Lower leg skin (tissue), 4 donors: ENCODE measurements around the gene TMEM233. TPM values are rescaled to one million over a fixed set of nuclear protein-coding genes. Genes with fewer than 3 reads are reported as not detected.

Experiments
- DNase-seq, 2 donors: peaks; one replicate each; pipeline ENCODE4 v3.0.0-alpha.2; 2019; ENCODE audit warnings: low spot score in 2 of 2
- H3K4me3 ChIP-seq: fragments of 200-600 bp; sonication (generic); 2 replicates; pipeline ENCODE4 v1.5.1; 2017; ENCODE audit warnings: mild to moderate bottlenecking, low read depth; ENCODE audit not compliant: poor library complexity, severe bottlenecking
- POLR2A ChIP-seq, 2 donors: fragments of 450-650 bp; IDR thresholded peaks; one replicate each; pipeline ENCODE4 v1.6.1; 2016 to 2017; ENCODE audit warnings: antibody characterized with exemption in 2 of 2, mild to moderate bottlenecking in 1 of 2, moderate library complexity in 1 of 2
- WGBS, 2 donors: methylation state at CpG; one replicate each; pipeline ENCODE4 v1.1.5; 2018; 5-methylcytosine and 5-hydroxymethylcytosine counted together
- intact Hi-C: fragments of 100-400 bp; cut with DNase I; formaldehyde crosslinking; loops from one replicate; pipeline ENCODE4 v1.15.0; 2023; ENCODE audit warnings: low total_unique reads
- total RNA-seq, 4 donors: library from RNA; depleted of rRNA; stranded (reverse); fragments of >200 nt; gene quantifications; one replicate each; pipeline ENCODE4 v1.1.0, GENCODE V29; 2016
- TF ChIP-seq, protein P1 (sequence below), 3 donors: fragments of 450-650 bp; IDR thresholded peaks; one replicate each; pipeline ENCODE4 v1.5.1; 2016; ENCODE audit warnings: antibody characterized with exemption in 3 of 3, mild to moderate bottlenecking in 3 of 3, moderate library complexity in 2 of 3

The TMEM233 gene
- total RNA-seq, 4 donors from 2014 or later = 0.06 TPM; not detected in 3

DNA sequence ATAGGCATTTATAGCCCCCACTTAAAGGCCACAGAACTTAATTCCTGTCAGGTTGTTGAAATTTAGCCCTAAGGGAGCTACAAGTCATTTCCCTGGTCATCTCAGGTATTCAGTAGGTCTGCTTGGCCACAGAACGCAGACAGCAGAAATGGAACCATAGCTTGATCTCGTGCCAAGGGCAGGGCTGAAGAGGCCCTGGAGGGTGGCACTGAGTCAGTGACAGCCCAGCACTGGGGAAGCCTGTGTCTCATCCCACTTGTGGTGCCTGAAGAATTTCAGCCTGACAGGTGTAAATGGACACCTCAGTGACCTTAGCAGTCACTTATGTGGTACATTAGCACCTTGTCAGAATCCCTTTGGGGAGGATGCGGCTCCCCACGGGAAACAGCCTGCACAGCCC is 81.0 kb downstream of the TMEM233 start:
- no peak overlapping the region for H3K4me3 ChIP-seq
- TF ChIP-seq POLR2A (IDR thresholded peaks at IDR 0.05) = no peak
- TF ChIP-seq, protein P1, sequence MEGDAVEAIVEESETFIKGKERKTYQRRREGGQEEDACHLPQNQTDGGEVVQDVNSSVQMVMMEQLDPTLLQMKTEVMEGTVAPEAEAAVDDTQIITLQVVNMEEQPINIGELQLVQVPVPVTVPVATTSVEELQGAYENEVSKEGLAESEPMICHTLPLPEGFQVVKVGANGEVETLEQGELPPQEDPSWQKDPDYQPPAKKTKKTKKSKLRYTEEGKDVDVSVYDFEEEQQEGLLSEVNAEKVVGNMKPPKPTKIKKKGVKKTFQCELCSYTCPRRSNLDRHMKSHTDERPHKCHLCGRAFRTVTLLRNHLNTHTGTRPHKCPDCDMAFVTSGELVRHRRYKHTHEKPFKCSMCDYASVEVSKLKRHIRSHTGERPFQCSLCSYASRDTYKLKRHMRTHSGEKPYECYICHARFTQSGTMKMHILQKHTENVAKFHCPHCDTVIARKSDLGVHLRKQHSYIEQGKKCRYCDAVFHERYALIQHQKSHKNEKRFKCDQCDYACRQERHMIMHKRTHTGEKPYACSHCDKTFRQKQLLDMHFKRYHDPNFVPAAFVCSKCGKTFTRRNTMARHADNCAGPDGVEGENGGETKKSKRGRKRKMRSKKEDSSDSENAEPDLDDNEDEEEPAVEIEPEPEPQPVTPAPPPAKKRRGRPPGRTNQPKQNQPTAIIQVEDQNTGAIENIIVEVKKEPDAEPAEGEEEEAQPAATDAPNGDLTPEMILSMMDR (IDR thresholded peaks at IDR 0.05) = no peak
- WGBS, 2 donors = 73 to 78% methylated on average over 4 of the region's 4 CpGs
- intact Hi-C loops = no loop called here
- no peak for DNase-seq

DNA sequence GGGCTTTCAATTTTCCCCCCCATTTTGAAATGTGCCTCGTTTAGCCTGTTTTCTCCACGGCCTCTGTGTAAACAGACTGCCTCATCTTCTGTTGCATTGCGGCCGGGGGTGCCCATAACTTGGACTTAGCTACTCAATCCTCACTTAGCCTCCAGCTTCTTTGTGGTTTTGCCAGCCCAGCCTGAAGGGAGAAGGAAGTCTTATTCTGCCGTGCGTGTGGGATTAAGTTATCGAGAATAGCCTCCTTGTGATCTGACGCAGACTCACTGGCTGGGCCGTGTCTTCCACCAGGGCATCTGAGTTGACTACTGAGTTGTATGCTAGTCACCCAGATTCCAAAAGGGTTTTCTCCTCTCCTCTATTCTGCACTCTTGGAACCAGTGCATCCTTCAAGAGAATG is 82.4 kb downstream of the TMEM233 start:
- TF ChIP-seq, protein P1 (IDR thresholded peaks at IDR 0.05) = no peak
- TF ChIP-seq POLR2A (IDR thresholded peaks at IDR 0.05) = no peak
- H3K4me3 ChIP-seq = no peak overlapping the region
- no peak for DNase-seq
- intact Hi-C loops = no loop called here
- WGBS, 2 donors = 81 to 82% methylated on average over 9 of the region's 9 CpGs

GRCh38 chr12:119676573-119676972 is 83.0 kb downstream of the TMEM233 start:
- TF ChIP-seq, protein P1 (IDR thresholded peaks at IDR 0.05) = no peak
- no peak for TF ChIP-seq POLR2A (IDR thresholded peaks at IDR 0.05)
- 93 to 94% methylated on average over 13 of the region's 13 CpGs for WGBS, 2 donors
- intact Hi-C loops = no loop called here
- no peak for DNase-seq
- H3K4me3 ChIP-seq = no peak overlapping the region

- TF ChIP-seq, protein P1 (IDR thresholded peaks at IDR 0.05) = no peak
- no peak for TF ChIP-seq POLR2A (IDR thresholded peaks at IDR 0.05)
- intact Hi-C loops = no loop called here
- WGBS, 2 donors = 83% methylated on average over 7 of the region's 7 CpGs
- H3K4me3 ChIP-seq = no peak overlapping the region
- no peak for DNase-seq
Observed at GRCh38 chr12:119678459-119678858, 84.9 kb downstream of the TMEM233 start.

DNA sequence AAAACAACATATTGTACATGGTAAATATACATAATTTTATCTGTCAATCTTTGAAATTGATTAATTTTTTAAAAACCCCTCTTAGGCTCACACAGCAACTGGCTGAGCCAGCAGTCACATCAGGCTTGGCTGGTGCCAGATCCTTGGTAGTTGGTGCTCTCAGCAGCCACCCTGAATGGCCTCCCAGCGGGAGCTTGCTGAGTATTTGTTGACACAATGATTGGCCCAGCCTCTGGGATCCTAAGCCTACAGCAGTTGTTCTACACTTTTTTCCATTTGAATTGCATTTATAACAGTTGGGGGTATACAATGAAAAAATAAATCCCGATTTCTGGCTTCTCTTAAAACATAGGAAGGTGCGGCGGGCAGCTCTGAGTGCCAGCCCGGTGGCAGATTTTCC is 85.5 kb downstream of the TMEM233 start:
- intact Hi-C loops = no loop called here
- no peak for DNase-seq
- H3K4me3 ChIP-seq = no peak overlapping the region
- TF ChIP-seq, protein P1 (IDR thresholded peaks at IDR 0.05) = no peak
- no peak for TF ChIP-seq POLR2A (IDR thresholded peaks at IDR 0.05)
- WGBS, 2 donors = 93 to 96% methylated on average over 5 of the region's 5 CpGs

- 87 to 89% methylated on average over 10 of the region's 10 CpGs for WGBS, 2 donors
- H3K4me3 ChIP-seq = no peak overlapping the region
- DNase-seq = no peak
- intact Hi-C loops = no loop called here
- TF ChIP-seq, protein P1 (IDR thresholded peaks at IDR 0.05) = no peak
- TF ChIP-seq POLR2A (IDR thresholded peaks at IDR 0.05) = no peak
Observed at GRCh38 chr12:119679490-119679889, 85.9 kb downstream of the TMEM233 start.
